Left renal cortex interstitium (tissue), 4 donors: Measurements from ENCODE around the gene CALML5. TPM values are rescaled to one million over a fixed set of nuclear protein-coding genes. Genes with fewer than 3 reads are reported as not detected.
A peak's percentile ranks its signal among the peaks of the same experiment; 100 is the strongest.

Experiments
- DNase-seq, 4 donors: peaks; one replicate each; pipeline ENCODE4 v3.0.0-alpha.2; 2013; ENCODE audit warnings: low read depth in 4 of 4, low spot score in 2 of 4, missing footprints in 1 of 4
- polyA plus RNA-seq, 4 donors: library from polyadenylated mRNA; unstranded; fragments of 120-200 nt; gene quantifications; one replicate each; pipeline ENCODE4 v1.2.1, GENCODE V29; 2013; ENCODE audit not compliant: insufficient read length in 4 of 4

Gene CALML5
- not detected for polyA plus RNA-seq

- DNase-seq, result no peak
Measured at GRCh38 chr10:5499493-5500140, at the start of gene CALML5. Gene CALML5 (minus strand): TSS chr10:5499570. CDS start chr10:5499438, 132 bp downstream.

DNA sequence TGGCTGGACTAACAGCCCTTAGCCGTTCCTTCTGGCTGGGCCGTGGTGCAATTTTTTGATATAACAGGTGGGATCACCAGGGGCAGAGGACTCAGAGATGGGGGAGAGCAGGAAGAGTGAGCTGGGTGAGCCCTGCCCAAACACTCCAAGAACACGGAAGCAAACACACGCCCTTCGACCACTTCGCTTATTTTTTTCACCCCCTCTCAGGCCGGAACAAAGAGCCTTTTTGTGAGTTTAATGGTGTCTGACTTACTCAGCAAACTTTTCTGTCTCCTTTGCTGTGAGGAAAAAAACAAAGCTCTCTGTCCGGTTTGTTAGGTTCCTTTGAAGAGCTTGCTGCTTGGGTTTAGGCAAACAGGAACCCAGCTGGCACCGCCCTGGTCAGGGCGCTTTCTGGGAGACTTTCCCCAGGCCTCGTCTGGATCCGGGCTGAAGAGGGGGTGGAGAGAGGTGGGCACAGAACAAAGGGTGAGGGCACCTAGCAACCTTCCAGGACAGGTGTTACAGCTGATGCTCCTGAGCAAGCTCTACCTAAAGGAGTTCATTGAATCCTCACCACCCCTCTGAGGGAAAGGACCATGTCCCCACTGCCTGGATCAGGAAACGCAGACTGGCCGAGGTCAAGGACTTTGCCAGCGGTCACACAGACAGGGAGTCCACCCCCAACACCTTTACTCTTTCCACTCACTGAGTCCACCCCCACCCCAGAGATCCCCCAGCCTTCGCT is 48.7 kb upstream of the CALML5 start:
- DNase-seq, result peak in 1 of 4 donors; percentile 31

- no peak for DNase-seq
Measured at GRCh38 chr10:5547681-5547930, 48.2 kb upstream of the CALML5 start.

DNA sequence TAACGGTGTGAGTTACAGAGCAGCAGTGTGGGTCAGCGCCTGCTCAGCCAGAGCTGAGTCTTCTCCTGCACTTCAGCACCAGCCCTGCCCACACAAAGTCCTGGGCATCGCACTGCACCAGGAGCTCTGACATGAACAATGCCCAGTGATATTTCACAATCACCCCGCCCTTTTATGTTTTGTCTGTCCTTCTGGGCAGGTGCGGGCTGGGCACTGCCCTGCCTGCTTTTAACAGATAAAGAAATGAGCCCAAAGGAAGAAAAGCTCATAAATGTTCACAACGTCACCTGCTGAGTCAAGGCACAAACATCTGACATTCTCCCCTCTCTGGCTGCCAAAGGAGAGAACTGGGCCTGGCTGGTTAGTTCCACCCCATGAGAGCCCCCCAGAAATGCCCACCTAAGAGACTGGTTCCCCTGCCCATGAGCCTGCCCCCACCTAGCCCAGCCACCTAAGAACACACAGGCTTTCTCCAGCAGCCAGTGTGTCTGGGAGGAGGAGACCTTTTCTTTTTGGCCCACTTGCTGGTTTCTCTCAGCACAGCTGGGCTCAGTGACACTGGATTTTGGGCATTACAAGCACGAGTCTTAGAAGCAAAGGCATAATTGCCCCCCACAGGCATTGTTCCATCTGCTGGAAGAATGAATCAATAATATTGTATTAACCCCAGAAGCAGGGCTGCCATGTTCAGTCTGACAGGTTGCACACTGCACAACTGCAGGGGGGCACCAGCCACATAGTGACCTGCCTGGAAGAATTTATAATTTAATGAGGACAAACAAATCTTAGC is 47.7 kb upstream of the CALML5 start:
- DNase-seq, result no peak

DNA sequence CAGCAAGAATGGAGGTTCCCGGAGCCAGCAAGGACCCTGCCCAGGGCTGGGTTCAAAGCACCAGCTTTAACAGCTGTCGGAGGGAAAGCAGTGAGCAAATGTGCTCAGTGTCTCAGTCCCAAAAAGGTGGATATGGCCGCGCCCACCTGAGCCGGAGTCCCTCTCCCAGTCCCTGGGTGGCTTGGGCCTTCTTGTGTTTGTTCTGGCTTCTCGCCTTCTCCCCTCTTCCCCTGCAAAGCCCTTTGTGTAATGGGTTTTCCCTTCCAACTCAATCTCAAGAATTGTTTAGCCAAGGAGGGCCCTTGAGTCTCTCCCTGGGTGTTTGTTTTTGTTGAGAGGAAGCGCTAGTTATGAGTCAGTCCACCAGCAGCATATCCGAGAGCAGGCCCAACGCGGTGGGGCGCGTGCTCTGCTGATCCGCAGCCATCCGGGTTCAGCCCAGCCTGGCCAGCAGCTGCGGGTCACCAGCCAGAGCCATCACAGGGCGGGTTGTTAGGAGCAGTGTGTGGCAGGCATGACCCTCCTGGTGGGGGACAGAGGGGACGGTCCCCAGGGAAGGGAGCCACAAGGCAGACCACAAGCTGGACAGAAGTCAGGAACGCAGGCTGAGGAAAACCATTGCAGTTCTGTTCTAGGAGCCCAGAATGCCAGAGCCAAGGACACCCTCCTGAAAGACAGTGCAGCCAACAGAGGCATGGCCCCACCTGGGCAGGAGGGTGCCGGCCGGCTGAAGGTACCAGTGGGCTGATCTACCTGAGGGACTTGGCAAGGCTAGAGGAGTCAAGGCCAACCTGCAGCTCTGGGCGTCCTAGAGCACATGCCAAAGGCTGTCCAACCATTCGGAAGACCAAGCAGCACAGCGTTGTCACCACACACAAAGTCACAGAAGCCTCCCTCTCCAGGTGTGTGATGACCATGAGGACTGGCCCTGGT is 46.7 kb upstream of the CALML5 start:
- no peak for DNase-seq

- no peak for DNase-seq
Measured at GRCh38 chr10:5545426-5545777, 46.0 kb upstream of the CALML5 start.

DNA sequence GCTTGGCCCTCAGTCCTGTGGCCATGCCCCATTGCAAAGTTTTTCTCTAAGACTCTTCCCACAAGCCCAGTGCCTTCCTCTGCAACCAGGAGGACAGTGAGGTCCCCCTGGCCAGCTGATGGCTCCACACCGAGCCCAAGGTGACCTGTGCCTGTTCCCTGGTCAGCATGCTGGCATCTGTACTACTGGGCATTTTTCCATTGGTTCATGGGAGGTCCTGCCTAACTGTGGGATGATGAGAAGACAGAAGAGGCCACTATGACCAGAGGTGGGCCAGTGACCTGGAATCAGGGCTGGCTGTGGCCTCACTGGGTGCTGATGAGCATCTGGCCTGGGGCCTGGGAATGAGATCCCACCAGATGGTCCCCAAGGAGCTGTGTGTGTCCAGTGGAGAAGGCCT is 45.6 kb upstream of the CALML5 start:
- no peak for DNase-seq

GRCh38 chr10:5544216-5544805 is 44.9 kb upstream of the CALML5 start:
- no peak for DNase-seq

- DNase-seq, result no peak
Measured at GRCh38 chr10:5543623-5544022, 44.3 kb upstream of the CALML5 start.

GRCh38 chr10:5542100-5542499 is 42.7 kb upstream of the CALML5 start:
- no peak for DNase-seq

GRCh38 chr10:5540891-5541290 is 41.5 kb upstream of the CALML5 start:
- no peak for DNase-seq

DNA sequence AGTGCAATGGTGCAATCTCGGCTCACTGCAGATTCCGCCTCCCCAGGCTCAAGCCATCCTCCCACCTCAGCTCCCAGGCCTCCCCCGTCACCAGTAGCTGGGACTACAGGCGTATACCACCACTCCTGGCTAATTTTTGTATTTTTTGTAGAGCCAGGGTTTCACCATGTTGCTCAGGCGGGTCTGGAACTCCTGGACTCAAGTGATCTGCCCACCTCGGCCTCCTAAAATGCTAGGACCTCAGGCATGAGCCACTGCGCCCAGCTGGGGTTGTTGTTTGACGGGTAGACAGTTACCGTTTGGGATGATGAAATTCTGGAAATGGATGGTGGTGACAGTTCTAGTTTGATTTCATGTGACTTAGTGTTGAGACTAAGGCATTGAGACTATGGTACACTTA is 40.7 kb upstream of the CALML5 start:
- no peak for DNase-seq

DNA sequence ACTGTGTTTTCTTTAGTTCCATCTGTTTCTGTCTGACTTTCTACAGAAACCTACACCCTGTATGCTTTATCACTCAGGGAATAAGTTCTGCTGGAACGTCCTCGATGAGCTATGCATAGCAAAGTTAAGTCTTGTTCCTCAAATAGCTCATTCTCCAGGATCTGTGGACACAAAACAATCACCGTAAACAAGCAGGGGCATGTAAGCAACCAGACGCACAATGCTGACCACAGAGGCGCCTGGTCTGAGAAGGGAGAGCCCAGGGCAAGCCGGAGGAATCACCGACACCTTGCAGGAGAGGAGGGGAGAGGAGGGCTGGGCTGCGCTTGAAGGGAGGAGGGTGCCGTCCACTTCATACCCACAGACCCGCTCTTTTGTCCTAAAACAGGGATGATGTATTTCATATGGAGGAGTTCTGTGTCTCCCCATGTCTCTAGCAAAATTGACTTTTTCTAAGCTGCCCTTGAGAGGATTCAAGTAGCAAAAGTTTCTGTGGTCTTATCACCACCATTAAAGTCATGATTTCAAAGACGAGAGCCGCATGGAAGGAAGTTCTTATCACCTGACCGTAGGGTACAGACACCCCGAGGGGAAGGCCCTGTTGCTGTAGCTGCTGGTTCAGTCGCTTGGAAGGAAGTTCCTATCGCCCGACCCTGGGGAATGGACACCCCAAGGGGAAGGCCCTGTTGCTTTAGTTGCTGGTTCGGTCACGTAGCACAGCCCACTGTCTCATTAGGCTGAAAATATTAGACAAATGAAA is 39.7 kb upstream of the CALML5 start:
- no peak for DNase-seq

DNA sequence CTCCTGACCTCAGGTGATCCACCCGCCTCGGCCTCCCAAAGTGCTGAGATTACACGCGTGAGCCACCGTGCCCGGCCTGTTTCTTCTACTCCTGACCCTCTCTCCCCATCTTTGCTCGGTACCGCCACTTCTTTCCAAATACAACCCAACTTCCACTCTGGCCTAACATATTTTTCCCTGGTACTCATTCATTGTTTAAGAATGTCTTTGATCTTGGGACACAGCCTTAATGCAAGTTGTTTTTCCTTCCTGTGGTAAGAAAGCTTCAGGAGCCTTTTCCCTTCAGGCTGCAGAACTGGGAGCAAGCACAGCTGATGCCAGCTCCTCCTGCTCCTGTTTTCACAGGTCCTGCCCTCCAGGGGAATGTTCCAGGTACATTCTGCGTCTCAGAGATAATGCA is 39.1 kb upstream of the CALML5 start:
- no peak for DNase-seq

- DNase-seq, result no peak
Measured at GRCh38 chr10:5537684-5538083, 38.3 kb upstream of the CALML5 start.

- no peak for DNase-seq
Measured at GRCh38 chr10:5536486-5537081, 37.2 kb upstream of the CALML5 start.

DNA sequence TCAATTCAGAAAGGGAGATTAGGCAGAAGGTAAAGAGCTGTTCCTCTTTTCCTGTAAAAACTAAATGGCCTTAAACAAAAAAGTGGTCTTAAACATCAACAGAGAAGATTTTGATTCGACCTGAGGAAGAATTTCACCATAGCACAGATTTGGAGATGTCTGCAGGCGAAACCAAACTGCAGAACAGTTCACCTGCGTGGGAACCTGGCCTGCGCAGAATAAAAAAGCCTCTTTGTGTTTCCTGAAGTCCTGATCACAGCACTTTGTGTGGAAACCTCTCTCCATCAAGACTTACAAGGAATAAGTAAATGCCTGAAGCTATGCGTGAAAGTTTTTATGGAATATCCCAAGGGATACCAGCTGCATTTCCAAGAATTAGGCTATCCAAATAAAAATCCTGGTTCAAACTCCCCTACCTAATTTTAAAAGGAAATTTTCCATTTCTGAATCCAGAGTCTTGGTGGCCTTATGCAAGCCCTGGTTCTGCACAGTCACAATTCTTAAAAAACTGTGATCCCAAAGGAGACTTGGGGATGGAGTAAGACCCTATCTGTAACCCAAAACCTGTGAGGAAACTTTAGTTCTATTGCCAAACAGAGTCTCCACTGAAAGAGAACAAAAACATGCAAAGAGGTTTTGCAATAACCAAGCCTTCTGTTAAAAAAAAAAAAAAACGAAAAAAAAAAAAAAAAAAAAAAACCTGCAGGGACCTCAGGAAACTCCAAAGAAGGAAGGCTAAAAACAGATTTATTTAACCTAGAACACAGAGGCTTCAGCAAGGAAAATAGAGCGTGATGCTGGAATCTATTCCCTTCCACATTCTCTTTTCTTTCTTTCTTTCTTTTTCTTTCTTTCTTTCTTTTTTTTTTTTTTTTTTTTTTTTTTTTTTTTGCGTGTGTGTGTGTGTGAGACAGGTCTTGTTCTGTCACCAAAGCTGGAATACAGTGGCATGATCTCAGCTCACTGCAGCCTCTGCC is 35.8 kb upstream of the CALML5 start:
- DNase-seq, result no peak
